Colon (tissue), 2 donors: Measurements from ENCODE around the gene RAPGEF3.

Experiments used
- FAIRE-seq: peaks from 2 replicates; lab custom pipeline; 2012; peaks lifted over from hg19 to GRCh38; lab: Jason Lieb, UNC
- donor health status: control.
- donor health status: control.

RAPGEF3 gene

GRCh38 chr12:47775100-47775911 lies 16.6 kb upstream of the RAPGEF3 start:
- no peak for FAIRE-seq

DNA sequence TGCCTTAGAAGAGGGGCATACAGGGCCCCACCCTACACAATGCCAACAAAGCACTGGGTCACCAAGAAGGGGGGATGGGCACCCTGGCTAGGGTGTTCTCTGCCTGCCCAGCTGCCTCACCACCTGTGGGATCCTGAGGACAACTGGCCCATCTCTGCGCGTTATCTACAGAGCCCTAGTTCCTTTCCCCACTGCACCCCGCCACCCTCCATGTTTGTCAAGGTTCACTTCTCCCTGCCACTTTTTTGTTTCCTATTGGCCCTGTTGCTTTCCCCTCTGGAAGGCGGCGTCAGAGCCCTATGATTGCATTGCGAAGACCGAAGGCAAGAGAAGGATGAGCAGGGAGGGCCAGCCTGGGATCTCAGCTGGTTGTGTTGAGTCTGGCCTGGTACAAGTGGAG lies 16.0 kb upstream of the RAPGEF3 start:
- no peak for FAIRE-seq

DNA sequence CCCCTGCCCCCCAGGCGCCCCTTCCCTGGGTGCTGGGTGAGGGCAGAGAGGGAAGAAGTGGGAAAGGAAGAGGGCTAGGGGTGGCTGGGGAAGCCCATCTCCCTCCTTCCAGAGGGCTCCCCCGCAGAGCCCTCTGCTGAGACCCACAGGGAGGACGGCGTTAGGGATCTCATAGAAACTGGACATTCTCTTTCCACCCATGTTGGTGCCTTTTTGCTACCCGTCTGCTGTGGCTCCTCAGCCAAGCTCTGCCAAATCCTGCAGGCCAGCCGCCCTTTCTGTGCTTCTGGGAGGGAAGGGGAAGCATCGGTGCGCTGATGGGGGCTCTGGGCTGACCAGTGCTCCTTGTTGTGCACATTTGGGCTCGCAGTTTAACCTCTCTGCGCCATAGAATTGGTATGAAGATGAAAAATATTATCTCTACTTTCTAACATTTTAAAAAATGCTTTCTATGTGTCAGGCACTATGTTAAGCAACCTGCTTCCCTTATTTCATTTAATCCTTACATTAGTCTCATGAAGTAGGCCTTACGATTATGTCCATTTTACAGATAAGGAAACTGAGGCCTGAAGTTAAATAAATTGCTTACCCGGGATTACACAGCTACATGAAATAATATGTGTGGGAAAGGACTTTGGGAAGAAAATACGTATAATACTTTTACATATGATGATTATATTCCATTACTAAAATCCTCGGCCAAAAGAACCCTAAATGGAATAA lies 15.3 kb upstream of the RAPGEF3 start:
- FAIRE-seq: no peak

- FAIRE-seq: no peak
These were observed 14.6 kb upstream of the RAPGEF3 start, which contains the start of gene SLC48A1 for GRCh38 chr12:47773062-47773857. SLC48A1 (plus strand) TSS chr12:47773238; CDS start chr12:47773305, 67 bp downstream.

GRCh38 chr12:47772738-47773061 lies 14.0 kb upstream of the RAPGEF3 start:
- FAIRE-seq: no peak

DNA sequence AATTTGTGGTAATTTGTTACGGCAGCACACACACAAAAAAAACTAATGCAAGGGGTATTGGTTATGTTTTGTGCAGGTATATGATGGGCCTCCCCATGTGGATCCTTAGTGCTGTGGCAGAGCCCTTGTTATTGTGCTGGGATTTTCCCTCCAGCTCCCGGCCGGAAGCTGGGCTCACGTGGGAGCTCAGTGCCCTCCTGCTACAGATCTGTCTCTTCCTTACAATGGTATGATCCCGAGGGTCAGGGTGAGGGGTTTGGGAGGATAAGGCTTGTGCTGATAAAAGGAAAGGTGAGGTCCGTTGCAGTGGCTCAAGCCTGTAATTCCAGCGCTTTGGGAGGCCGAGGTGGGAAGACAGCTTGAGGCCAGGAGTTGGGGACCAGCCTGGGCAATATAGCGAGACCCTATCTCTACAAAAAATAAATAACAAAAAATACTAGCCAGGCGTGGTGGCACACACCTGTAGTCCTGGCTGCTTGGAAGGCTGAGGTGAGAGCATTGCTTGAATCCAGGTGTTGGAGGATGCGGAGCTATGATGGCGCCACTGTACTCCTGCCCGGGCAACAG lies 13.5 kb upstream of the RAPGEF3 start:
- no peak for FAIRE-seq

GRCh38 chr12:47771304-47771703 lies 12.6 kb upstream of the RAPGEF3 start:
- no peak for FAIRE-seq

- no peak for FAIRE-seq
These were observed 11.5 kb upstream of the RAPGEF3 start for GRCh38 chr12:47770086-47770726.

- no peak for FAIRE-seq
These were observed 10.8 kb upstream of the RAPGEF3 start for GRCh38 chr12:47769234-47770085.

DNA sequence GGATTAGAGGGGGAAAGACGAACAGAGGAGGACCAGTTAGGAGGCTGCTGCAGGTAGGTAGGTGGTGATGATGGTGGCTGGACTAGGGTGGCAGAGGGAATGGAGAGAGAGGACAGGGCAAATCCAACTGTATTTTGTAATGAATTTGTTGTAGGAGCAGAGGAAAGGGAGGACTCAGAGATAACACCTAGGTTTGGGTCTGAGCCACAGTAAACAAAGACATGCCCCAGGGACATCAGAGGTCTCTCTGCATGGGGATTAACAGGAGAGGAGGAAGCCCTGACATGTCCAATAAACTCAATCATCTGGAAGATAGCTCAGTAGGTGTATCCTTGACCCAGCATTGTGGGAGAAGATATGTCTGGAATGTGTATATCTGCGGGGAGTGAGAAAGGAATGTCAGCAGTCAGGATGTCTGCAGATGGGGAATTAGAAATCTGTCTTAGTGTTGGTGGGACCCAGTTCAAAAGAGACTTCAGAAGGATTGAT lies 9.7 kb upstream of the RAPGEF3 start:
- no peak for FAIRE-seq

DNA sequence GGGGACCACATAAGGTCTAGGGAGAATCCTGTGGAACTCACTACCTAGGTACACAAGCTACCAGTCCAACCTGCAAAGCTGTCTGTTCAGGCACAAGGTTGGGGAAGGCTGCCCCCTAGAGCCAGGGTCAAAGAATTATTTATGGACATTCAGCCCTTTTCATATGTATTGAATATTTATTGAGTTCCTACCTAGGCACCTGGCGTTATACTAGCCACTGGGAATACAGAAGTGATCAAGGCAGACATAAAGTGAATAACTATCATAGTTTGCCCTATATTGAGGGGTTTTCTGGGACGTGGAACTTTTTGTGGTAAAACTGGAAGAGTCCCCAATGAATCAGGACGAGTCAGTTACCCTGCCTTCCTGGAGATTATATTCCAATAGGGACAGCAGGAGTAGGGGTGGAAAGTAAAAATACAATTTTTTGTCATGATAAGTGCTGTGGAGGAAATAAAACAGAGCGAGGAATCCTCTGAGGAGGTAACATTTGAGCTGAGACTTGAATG lies 8.6 kb upstream of the RAPGEF3 start:
- no peak for FAIRE-seq

- no peak for FAIRE-seq
These were observed 8.0 kb upstream of the RAPGEF3 start for GRCh38 chr12:47766502-47767215.

DNA sequence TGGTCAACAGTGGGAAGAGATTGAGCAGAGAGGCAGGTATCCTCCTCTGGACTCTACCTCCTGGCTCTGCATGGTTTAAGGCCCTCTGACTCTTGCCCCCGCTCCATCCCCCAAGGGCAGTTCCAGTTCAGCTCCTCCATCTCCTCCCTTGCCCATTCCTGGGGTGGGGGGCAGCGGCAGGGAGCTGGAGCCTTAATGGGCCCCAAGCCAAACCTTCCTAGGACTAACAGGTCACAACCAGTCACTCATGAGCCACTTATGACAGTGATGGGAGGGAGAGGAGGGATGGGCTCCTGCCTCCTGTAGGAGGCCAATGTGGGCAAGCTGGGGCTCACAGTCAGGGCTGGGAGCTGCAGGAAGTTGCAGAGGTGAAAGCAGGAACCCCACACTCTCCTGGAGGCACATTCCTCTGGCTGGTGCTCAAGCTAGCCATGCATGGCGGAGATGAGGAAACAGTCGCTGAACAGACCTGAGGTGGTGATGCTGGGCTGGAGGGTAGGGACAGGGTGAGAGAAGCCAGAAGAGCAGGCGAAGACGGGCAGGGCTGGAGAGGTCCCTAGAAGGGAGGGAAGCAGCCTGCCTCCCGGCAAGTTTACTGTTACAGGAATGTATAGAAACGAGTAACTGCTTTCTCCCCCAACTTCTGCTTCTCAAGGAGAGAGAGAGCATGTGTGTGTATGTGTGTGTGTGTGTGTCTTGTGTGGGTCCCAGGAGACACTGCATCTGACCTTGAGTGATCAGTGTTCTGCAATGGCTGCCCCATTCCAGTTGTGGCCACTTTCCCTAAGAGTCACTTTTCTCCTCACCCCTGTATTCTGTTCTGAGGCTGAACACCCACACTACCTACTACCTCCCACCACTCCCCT lies 5.0 kb upstream of the RAPGEF3 start:
- FAIRE-seq: no peak

- FAIRE-seq: no peak
These were observed 4.3 kb upstream of the RAPGEF3 start for GRCh38 chr12:47762850-47763465.

GRCh38 chr12:47758584-47758833 lies 171 bp downstream of the RAPGEF3 start:
- no peak for FAIRE-seq

- FAIRE-seq: no peak
These were observed 668 bp downstream of the RAPGEF3 start for GRCh38 chr12:47757840-47758583.

- no peak for FAIRE-seq
These were observed 1.3 kb downstream of the RAPGEF3 start for GRCh38 chr12:47757364-47757839.
